Stimulated activated naive B cell treated with anti-CD40 and anti-IgM and Interleukin-4, amounts not matched to agents 10 μg/mL and 1 μg/mL and 100 μg/mL, for 72 hours (primary cell): ENCODE data around the gene GRM7.
A peak's percentile ranks its signal among the peaks of the same experiment; 100 is the strongest.

Experiments used
- ATAC-seq, 2 donors: fragments of 150-1000 bp; cut with Tn5 transposase; replicated peaks; 2 replicates each; pipeline ENCODE4 v1.10.0; 2021; ENCODE audit warnings: moderate library complexity in 1 of 2
- DNase-seq: peaks from one replicate; pipeline ENCODE4 v3.0.0; 2021
- H3K27ac Mint-ChIP-seq: one replicate; pipeline ENCODE4 v1.8.0; 2022; ENCODE audit warnings: mild to moderate bottlenecking, mixed read lengths
- H3K27me3 Mint-ChIP-seq, 2 donors: one replicate each; pipeline ENCODE4 v1.8.0; 2022; ENCODE audit warnings: mixed read lengths in 2 of 2
- H3K36me3 Mint-ChIP-seq, 2 donors: one replicate each; pipeline ENCODE4 v1.8.0; 2022; ENCODE audit warnings: mixed read lengths in 2 of 2, mild to moderate bottlenecking in 1 of 2
- H3K4me1 Mint-ChIP-seq, 2 donors: one replicate each; pipeline ENCODE4 v1.8.0; 2022; ENCODE audit warnings: mixed read lengths in 2 of 2, mild to moderate bottlenecking in 1 of 2
- H3K4me3 Mint-ChIP-seq, 2 donors: one replicate each; pipeline ENCODE4 v1.8.0; 2022; ENCODE audit warnings: mild to moderate bottlenecking in 2 of 2, mixed read lengths in 2 of 2, moderate library complexity in 1 of 2
- H3K9me3 Mint-ChIP-seq, 2 donors: one replicate each; pipeline ENCODE4 v1.8.0; 2022; ENCODE audit warnings: mixed read lengths in 2 of 2, mild to moderate bottlenecking in 1 of 2

The GRM7 gene

GRCh38 chr3:7421065-7421464 is 560.1 kb downstream of the GRM7 start:
- H3K36me3 Mint-ChIP-seq: no peaks in the 10 kb centered on the region
- H3K4me1 Mint-ChIP-seq: no peaks in the 10 kb centered on the region
- H3K9me3 Mint-ChIP-seq: no peaks in the 10 kb centered on the region
- H3K27me3 Mint-ChIP-seq: no peaks in the 10 kb centered on the region
- DNase-seq (no peak), ATAC-seq (no peak)
- H3K27ac Mint-ChIP-seq: no peak overlapping the region
- H3K4me3 Mint-ChIP-seq: no peak overlapping the region

GRCh38 chr3:7423036-7423435 is 562.1 kb downstream of the GRM7 start:
- no peaks in the 10 kb centered on the region for H3K36me3 Mint-ChIP-seq
- no peaks in the 10 kb centered on the region for H3K27me3 Mint-ChIP-seq
- H3K9me3 Mint-ChIP-seq: peaks cover 0 to 5% of the 10 kb centered on the region in 2 donors
- H3K27ac Mint-ChIP-seq: no peak overlapping the region
- no peaks in the 10 kb centered on the region for H3K4me1 Mint-ChIP-seq
- DNase-seq: no peak
- H3K4me3 Mint-ChIP-seq: no peak overlapping the region
- no peak for ATAC-seq

GRCh38 chr3:7423995-7424394 is 563.1 kb downstream of the GRM7 start:
- no peak for ATAC-seq
- Mint-ChIP-seq H3K36me3 (no peaks in the 10 kb centered on the region), H3K9me3 (peaks cover 0 to 5% of the 10 kb centered on the region in 2 donors), H3K4me1 (no peaks in the 10 kb centered on the region), H3K27ac (no peak overlapping the region), H3K4me3 (no peak overlapping the region), H3K27me3 (no peaks in the 10 kb centered on the region)
- DNase-seq: no peak

- Mint-ChIP-seq H3K4me3 (no peak overlapping the region), H3K27me3 (no peaks in the 10 kb centered on the region), H3K27ac (no peak overlapping the region), H3K4me1 (no peaks in the 10 kb centered on the region), H3K9me3 (peaks cover 5 to 11% of the 10 kb centered on the region in 2 donors), H3K36me3 (no peaks in the 10 kb centered on the region)
- DNase-seq: no peak
- no peak for ATAC-seq
Observed at GRCh38 chr3:7428206-7428718, 567.3 kb downstream of the GRM7 start.

GRCh38 chr3:7432610-7433009 is 571.7 kb downstream of the GRM7 start:
- no peak overlapping the region for H3K4me3 Mint-ChIP-seq
- peaks cover 9% of the 10 kb centered on the region in 2 donors for H3K9me3 Mint-ChIP-seq
- no peaks in the 10 kb centered on the region for H3K27me3 Mint-ChIP-seq
- no peaks in the 10 kb centered on the region for H3K4me1 Mint-ChIP-seq
- no peaks in the 10 kb centered on the region for H3K36me3 Mint-ChIP-seq
- DNase-seq (no peak), ATAC-seq (no peak)
- no peak overlapping the region for H3K27ac Mint-ChIP-seq

- Mint-ChIP-seq H3K4me3 (no peak overlapping the region), H3K27ac (no peak overlapping the region), H3K9me3 (peaks cover 7 to 12% of the 10 kb centered on the region in 2 donors), H3K27me3 (no peaks in the 10 kb centered on the region), H3K4me1 (no peaks in the 10 kb centered on the region), H3K36me3 (no peaks in the 10 kb centered on the region)
- ATAC-seq (no peak), DNase-seq (no peak)
Observed at GRCh38 chr3:7433073-7433472, 572.2 kb downstream of the GRM7 start.

- DNase-seq (no peak), ATAC-seq (no peak)
- peaks cover 7 to 13% of the 10 kb centered on the region in 2 donors for H3K9me3 Mint-ChIP-seq
- no peaks in the 10 kb centered on the region for H3K27me3 Mint-ChIP-seq
- H3K4me3 Mint-ChIP-seq: no peak overlapping the region
- H3K4me1 Mint-ChIP-seq: no peaks in the 10 kb centered on the region
- H3K27ac Mint-ChIP-seq: no peak overlapping the region
- no peaks in the 10 kb centered on the region for H3K36me3 Mint-ChIP-seq
Observed at GRCh38 chr3:7436542-7436941, 575.6 kb downstream of the GRM7 start.

GRCh38 chr3:7437231-7437630 is 576.3 kb downstream of the GRM7 start:
- Mint-ChIP-seq H3K4me3 (no peak overlapping the region), H3K9me3 (peaks cover 7 to 13% of the 10 kb centered on the region in 2 donors), H3K27me3 (no peaks in the 10 kb centered on the region), H3K4me1 (no peaks in the 10 kb centered on the region), H3K27ac (no peak overlapping the region), H3K36me3 (no peaks in the 10 kb centered on the region)
- ATAC-seq: no peak
- no peak for DNase-seq

- peaks cover 1 to 8% of the 10 kb centered on the region in 2 donors for H3K9me3 Mint-ChIP-seq
- H3K36me3 Mint-ChIP-seq: no peaks in the 10 kb centered on the region
Observed at GRCh38 chr3:7439101-7439680, 578.3 kb downstream of the GRM7 start.

GRCh38 chr3:7444886-7445285 is 584.0 kb downstream of the GRM7 start:
- no peak for ATAC-seq
- peaks cover 3 to 4% of the 10 kb centered on the region in 2 donors for H3K9me3 Mint-ChIP-seq
- H3K36me3 Mint-ChIP-seq: no peaks in the 10 kb centered on the region
- no peak overlapping the region for H3K4me3 Mint-ChIP-seq
- no peak for DNase-seq
- H3K27me3 Mint-ChIP-seq: no peaks in the 10 kb centered on the region
- H3K27ac Mint-ChIP-seq: no peak overlapping the region
- peaks cover 0 to 6% of the 10 kb centered on the region in 2 donors for H3K4me1 Mint-ChIP-seq

More at GRCh38 chr3:7439101-7439680, 578.3 kb downstream of the GRM7 start:
- no peak for DNase-seq
- Mint-ChIP-seq H3K4me3 (no peak overlapping the region), H3K4me1 (no peaks in the 10 kb centered on the region), H3K27me3 (no peaks in the 10 kb centered on the region), H3K27ac (no peak overlapping the region)
- ATAC-seq: no peak

GRCh38 chr3:7445331-7445730 is 584.4 kb downstream of the GRM7 start:
- Mint-ChIP-seq H3K27me3 (no peaks in the 10 kb centered on the region), H3K9me3 (peaks cover 3 to 4% of the 10 kb centered on the region in 2 donors), H3K4me1 (peaks cover 0 to 6% of the 10 kb centered on the region in 2 donors), H3K27ac (no peak overlapping the region), H3K4me3 (no peak overlapping the region), H3K36me3 (no peaks in the 10 kb centered on the region)
- DNase-seq (no peak), ATAC-seq (no peak)

GRCh38 chr3:7447197-7447769 is 586.4 kb downstream of the GRM7 start:
- H3K4me3 Mint-ChIP-seq: no peak overlapping the region
- H3K4me1 Mint-ChIP-seq: peaks cover 0 to 6% of the 10 kb centered on the region in 2 donors
- no peaks in the 10 kb centered on the region for H3K27me3 Mint-ChIP-seq
- DNase-seq: peak; percentile 31
- peaks cover 7 to 9% of the 10 kb centered on the region in 2 donors for H3K9me3 Mint-ChIP-seq
- peak; percentile 94 to 99 for ATAC-seq
- H3K27ac Mint-ChIP-seq: no peak overlapping the region
- H3K36me3 Mint-ChIP-seq: no peaks in the 10 kb centered on the region

GRCh38 chr3:7456386-7456785 is 595.5 kb downstream of the GRM7 start:
- H3K27ac Mint-ChIP-seq: no peak overlapping the region
- DNase-seq (no peak), ATAC-seq (no peak)
- no peak overlapping the region for H3K4me3 Mint-ChIP-seq
- H3K27me3 Mint-ChIP-seq: no peaks in the 10 kb centered on the region
- H3K36me3 Mint-ChIP-seq: no peaks in the 10 kb centered on the region
- no peaks in the 10 kb centered on the region for H3K4me1 Mint-ChIP-seq
- H3K9me3 Mint-ChIP-seq: peaks cover 0 to 5% of the 10 kb centered on the region in 2 donors

GRCh38 chr3:7461202-7461825 is 600.4 kb downstream of the GRM7 start:
- H3K27me3 Mint-ChIP-seq: no peaks in the 10 kb centered on the region
- DNase-seq (no peak), ATAC-seq (peak; percentile 55 to 76)
- H3K27ac Mint-ChIP-seq: no peak overlapping the region
- H3K4me1 Mint-ChIP-seq: no peaks in the 10 kb centered on the region
- H3K36me3 Mint-ChIP-seq: no peaks in the 10 kb centered on the region
- no peak overlapping the region for H3K4me3 Mint-ChIP-seq
- H3K9me3 Mint-ChIP-seq: peaks cover 0 to 8% of the 10 kb centered on the region in 2 donors

- ATAC-seq (no peak), DNase-seq (no peak)
- no peak overlapping the region for H3K4me3 Mint-ChIP-seq
- H3K4me1 Mint-ChIP-seq: no peaks in the 10 kb centered on the region
- no peak overlapping the region for H3K27ac Mint-ChIP-seq
- no peaks in the 10 kb centered on the region for H3K36me3 Mint-ChIP-seq
- peaks cover 0 to 9% of the 10 kb centered on the region in 2 donors for H3K9me3 Mint-ChIP-seq
- no peaks in the 10 kb centered on the region for H3K27me3 Mint-ChIP-seq
Observed at GRCh38 chr3:7469866-7470265, 609.0 kb downstream of the GRM7 start.
